PC-3 (cell line): ENCODE results near the gene SLC36A1. TPM values are rescaled to one million over a fixed set of nuclear protein-coding genes. Genes with fewer than 3 reads are reported as not detected.

ENCODE experiments used
- ATAC-seq: fragments of 200-7000 bp; cut with Tn5 transposase; 2 replicates; pipeline ENCODE4 v1.9.1; 2020; ENCODE audit warnings: mild to moderate bottlenecking, moderate library complexity
- BruUV-seq: library from RNA; stranded (reverse); fragments of 400-500 nt; replicated peaks from 2 replicates; lab custom pipeline; 2021; lab: Mats Ljungman, UMichigan
- CTCF ChIA-PET: fragments of 300-600 bp; sonication (Branson Sonifier 250); formaldehyde crosslinking; loops from one replicate; lab custom pipeline; 2022; ENCODE audit warnings: antibody characterized with exemption; lab: Charles Lee
- POLR2A ChIA-PET: fragments of 300-600 bp; sonication (Branson Sonifier 250); formaldehyde crosslinking; loops from one replicate; lab custom pipeline; 2022; ENCODE audit warnings: antibody characterized with exemption; ENCODE audit not compliant: unreplicated experiment; lab: Charles Lee
- DNase-seq: peaks from one replicate; pipeline ENCODE4 v3.0.0-alpha.2; 2015
- H2AFZ ChIP-seq: fragments of 300-600 bp; sonication (generic); 2 replicates; pipeline ENCODE4 v1.6.0; 2016; ENCODE audit warnings: antibody characterized with exemption, low read length
- H3F3A ChIP-seq: fragments of 300-600 bp; sonication (generic); one replicate; pipeline ENCODE4 v1.6.0; 2017; ENCODE audit warnings: antibody characterized with exemption, low read length, control low read depth, mild to moderate bottlenecking; ENCODE audit not compliant: unreplicated experiment
- H3K27ac ChIP-seq: fragments of 300-600 bp; sonication (generic); 2 replicates; pipeline ENCODE4 v1.5.1; 2016; ENCODE audit warnings: mild to moderate bottlenecking, low read length
- H3K27me3 ChIP-seq: fragments of 300-600 bp; sonication (generic); 2 replicates; pipeline ENCODE4 v1.6.1; 2016; ENCODE audit warnings: low read length, mixed read lengths
- H3K36me3 ChIP-seq: fragments of 300-600 bp; sonication (generic); 2 replicates; pipeline ENCODE4 v1.6.1; 2016; ENCODE audit warnings: low read depth, mixed run types, low read length, mixed read lengths
- H3K4me1 ChIP-seq: fragments of 300-600 bp; sonication (generic); 2 replicates; pipeline ENCODE4 v1.5.1; 2016; ENCODE audit warnings: low read length; ENCODE audit not compliant: insufficient read depth
- H3K4me2 ChIP-seq: fragments of 300-600 bp; sonication (generic); 2 replicates; pipeline ENCODE4 v1.6.0; 2016; ENCODE audit warnings: low read length
- H3K4me3 ChIP-seq: fragments of 300-600 bp; sonication (generic); 2 replicates; pipeline ENCODE4 v1.5.1; 2016; ENCODE audit warnings: mild to moderate bottlenecking, low read length, mixed read lengths
- H3K79me2 ChIP-seq: fragments of 300-600 bp; sonication (generic); 2 replicates; pipeline ENCODE4 v1.6.1; 2017; ENCODE audit warnings: low read length, mixed read lengths
- H3K9ac ChIP-seq: fragments of 300-600 bp; sonication (generic); 2 replicates; pipeline ENCODE4 v1.6.0; 2016; ENCODE audit warnings: mild to moderate bottlenecking, low read length
- H3K9me2 ChIP-seq: fragments of 300-600 bp; sonication (generic); replicated peaks from 2 replicates; pipeline ENCODE4 v1.6.1; 2016; ENCODE audit warnings: mixed run types, low read length, mixed read lengths
- H3K9me3 ChIP-seq: fragments of 300-600 bp; sonication (generic); 2 replicates; pipeline ENCODE4 v1.6.1; 2016; ENCODE audit warnings: low read length, mixed read lengths
- H4K20me1 ChIP-seq: fragments of 300-600 bp; sonication (generic); 2 replicates; pipeline ENCODE4 v1.6.1; 2016; ENCODE audit warnings: low read length, mixed read lengths
- CTCF ChIP-seq: fragments of 300-600 bp; sonication (generic); conservative IDR thresholded peaks from 2 replicates; pipeline ENCODE4 v1.5.1; 2017; ENCODE audit warnings: antibody characterized with exemption, low read depth, mild to moderate bottlenecking, low read length
- EZH2 ChIP-seq: fragments of 300-600 bp; sonication (generic); IDR thresholded peaks from one replicate; pipeline ENCODE4 v1.6.1; 2017; ENCODE audit warnings: antibody characterized with exemption, mild to moderate bottlenecking, low read length; ENCODE audit not compliant: unreplicated experiment
- EZH2phosphoT487 ChIP-seq: fragments of 300-600 bp; sonication (generic); IDR thresholded peaks from 2 replicates; pipeline ENCODE4 v1.6.1; 2018; ENCODE audit warnings: mild to moderate bottlenecking, antibody characterized with exemption, low read length, borderline replicate concordance
- intact Hi-C: fragments of 100-400 bp; cut with micrococcal nuclease; formaldehyde crosslinking; loops from 2 replicates; pipeline ENCODE4 v1.9.0; 2023
- total RNA-seq: library from RNA; depleted of rRNA; stranded (reverse); fragments of >200 nt; gene quantifications from 2 replicates; pipeline ENCODE4 v1.2.3, GENCODE V29; 2014

The SLC36A1 gene
- total RNA-seq, 1 experiment from 2014 or later: 3.6 TPM

- Histone ChIP-seq H3K4me2 (no peak overlapping the region), H3K36me3 (no peaks in the 10 kb centered on the region; the same call in 1 of the 2 replicates), H3K27me3 (no peaks in the 10 kb centered on the region), H3K27ac (no peak overlapping the region), H3K9ac (no peak overlapping the region), H3K9me3 (no peaks in the 10 kb centered on the region), H3K79me2 (no peaks in the 10 kb centered on the region), H3K9me2 (no peaks in the 10 kb centered on the region), H4K20me1 (no peaks in the 10 kb centered on the region), H2AFZ (no peak overlapping the region), H3F3A (no peaks in the 10 kb centered on the region), H3K4me3 (no peak overlapping the region), H3K4me1 (0 out of 2 replicates have a peak, but pooled peaks cover 4% of the 10 kb centered on the region)
- ATAC-seq (no peak), DNase-seq (no peak)
- intact Hi-C loops: no loop called here
- ChIA-PET CTCF (no interaction called here), POLR2A (no interaction called here)
- no TSS peak for BruUV-seq
- TF ChIP-seq EZH2 (no peak), EZH2phosphoT487 (no peak), CTCF (no peak)
These were observed 29.7 kb downstream of the SLC36A1 start for GRCh38 chr5:151477101-151477500.

- Histone ChIP-seq H3K36me3 (no peaks in the 10 kb centered on the region; the same call in 1 of the 2 replicates), H2AFZ (no peak overlapping the region), H3K9me2 (no peaks in the 10 kb centered on the region), H3K9ac (no peak overlapping the region), H3K9me3 (no peaks in the 10 kb centered on the region), H3K4me2 (no peak overlapping the region), H3K79me2 (no peaks in the 10 kb centered on the region), H3F3A (no peaks in the 10 kb centered on the region), H4K20me1 (no peaks in the 10 kb centered on the region), H3K27me3 (no peaks in the 10 kb centered on the region), H3K27ac (no peak overlapping the region), H3K4me1 (0 out of 2 replicates have a peak, but pooled peaks cover 4% of the 10 kb centered on the region), H3K4me3 (no peak overlapping the region)
- DNase-seq: peak; percentile 34
- TF ChIP-seq EZH2: no peak
- no peak for TF ChIP-seq EZH2phosphoT487
- TF ChIP-seq CTCF: no peak
- POLR2A ChIA-PET: interaction anchor here (0.6 kb wide), 1 partner anchor 333 kb away, joined by 3 read pairs; no protein-coding TSS in a partner anchor
- CTCF ChIA-PET: no interaction called here
- no TSS peak for BruUV-seq
- peak; percentile 81 for ATAC-seq
- intact Hi-C loops: no loop called here
These were observed 33.2 kb downstream of the SLC36A1 start for GRCh38 chr5:151480384-151481293.

GRCh38 chr5:151483176-151483575 lies 35.8 kb downstream of the SLC36A1 start:
- DNase-seq: no peak
- H3K4me1 ChIP-seq: 0 out of 2 replicates have a peak, but pooled peaks cover 4% of the 10 kb centered on the region
- POLR2A ChIA-PET: no interaction called here
- H3F3A ChIP-seq: no peaks in the 10 kb centered on the region
- no peaks in the 10 kb centered on the region for H4K20me1 ChIP-seq
- no peak overlapping the region for H3K4me2 ChIP-seq
- no peaks in the 10 kb centered on the region for H3K79me2 ChIP-seq
- CTCF ChIA-PET: interaction anchor here (1.0 kb wide), 1 partner anchor 35 kb away, joined by 3 read pairs; no protein-coding TSS in a partner anchor
- no peak overlapping the region for H3K4me3 ChIP-seq
- no TSS peak for BruUV-seq
- H3K9ac ChIP-seq: no peak overlapping the region
- no peaks in the 10 kb centered on the region for H3K27me3 ChIP-seq
- H2AFZ ChIP-seq: no peak overlapping the region
- no peaks in the 10 kb centered on the region for H3K9me3 ChIP-seq
- no peaks in the 10 kb centered on the region for H3K9me2 ChIP-seq
- ATAC-seq: no peak
- no peak overlapping the region for H3K27ac ChIP-seq
- TF ChIP-seq EZH2phosphoT487 (no peak), CTCF (no peak), EZH2 (no peak)
- intact Hi-C loops: no loop called here
- no peaks in the 10 kb centered on the region; the same call in 1 of the 2 replicates for H3K36me3 ChIP-seq
